ENCODE data around the gene CPT1A.
A peak's percentile ranks its signal among the peaks of the same experiment; 100 is the strongest.

The CPT1A gene

DNA sequence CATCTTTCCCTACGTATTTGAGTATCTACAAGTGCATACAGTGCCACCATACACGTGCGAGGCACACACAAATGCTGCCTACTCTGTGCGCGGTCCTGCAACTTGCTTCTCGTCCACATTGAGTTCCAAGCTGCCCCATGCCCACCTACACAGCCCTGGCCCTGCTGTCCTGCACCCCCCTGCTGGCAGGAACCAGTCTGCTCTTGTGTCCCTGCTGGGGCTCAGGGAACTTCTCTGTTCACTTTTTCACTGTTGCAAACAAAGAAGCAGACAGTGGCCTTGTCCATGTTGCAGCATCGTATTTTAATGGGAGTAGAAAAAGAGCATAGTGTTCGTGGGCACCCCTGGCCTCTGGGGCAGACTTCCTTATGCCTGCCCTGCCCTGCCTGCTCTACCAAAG lies 14.0 kb downstream of the CPT1A start:
- no peaks in the 10 kb centered on the region for H3K36me3 ChIP-seq
- H3K9me3 ChIP-seq = no peaks in the 10 kb centered on the region
- TF ChIP-seq, protein P1, sequence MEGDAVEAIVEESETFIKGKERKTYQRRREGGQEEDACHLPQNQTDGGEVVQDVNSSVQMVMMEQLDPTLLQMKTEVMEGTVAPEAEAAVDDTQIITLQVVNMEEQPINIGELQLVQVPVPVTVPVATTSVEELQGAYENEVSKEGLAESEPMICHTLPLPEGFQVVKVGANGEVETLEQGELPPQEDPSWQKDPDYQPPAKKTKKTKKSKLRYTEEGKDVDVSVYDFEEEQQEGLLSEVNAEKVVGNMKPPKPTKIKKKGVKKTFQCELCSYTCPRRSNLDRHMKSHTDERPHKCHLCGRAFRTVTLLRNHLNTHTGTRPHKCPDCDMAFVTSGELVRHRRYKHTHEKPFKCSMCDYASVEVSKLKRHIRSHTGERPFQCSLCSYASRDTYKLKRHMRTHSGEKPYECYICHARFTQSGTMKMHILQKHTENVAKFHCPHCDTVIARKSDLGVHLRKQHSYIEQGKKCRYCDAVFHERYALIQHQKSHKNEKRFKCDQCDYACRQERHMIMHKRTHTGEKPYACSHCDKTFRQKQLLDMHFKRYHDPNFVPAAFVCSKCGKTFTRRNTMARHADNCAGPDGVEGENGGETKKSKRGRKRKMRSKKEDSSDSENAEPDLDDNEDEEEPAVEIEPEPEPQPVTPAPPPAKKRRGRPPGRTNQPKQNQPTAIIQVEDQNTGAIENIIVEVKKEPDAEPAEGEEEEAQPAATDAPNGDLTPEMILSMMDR (IDR thresholded peaks at IDR 0.05) = no peak
- peak overlapping the region in 1 of 2 experiments; percentile 38 for H3K4me3 ChIP-seq (ENCODE audit: low read depth in 1 of 2, low read length in 1 of 2)
- no peaks in the 10 kb centered on the region for H3K27me3 ChIP-seq
- peak overlapping the region; percentile 79 for H3K27ac ChIP-seq
- peaks cover 23 to 41% of the 10 kb centered on the region in 2 experiments for H3K4me1 ChIP-seq (ENCODE audit: control insufficient read depth in 1 of 2, insufficient read depth in 1 of 2, low read depth in 1 of 2, low read length in 1 of 2)

DNA sequence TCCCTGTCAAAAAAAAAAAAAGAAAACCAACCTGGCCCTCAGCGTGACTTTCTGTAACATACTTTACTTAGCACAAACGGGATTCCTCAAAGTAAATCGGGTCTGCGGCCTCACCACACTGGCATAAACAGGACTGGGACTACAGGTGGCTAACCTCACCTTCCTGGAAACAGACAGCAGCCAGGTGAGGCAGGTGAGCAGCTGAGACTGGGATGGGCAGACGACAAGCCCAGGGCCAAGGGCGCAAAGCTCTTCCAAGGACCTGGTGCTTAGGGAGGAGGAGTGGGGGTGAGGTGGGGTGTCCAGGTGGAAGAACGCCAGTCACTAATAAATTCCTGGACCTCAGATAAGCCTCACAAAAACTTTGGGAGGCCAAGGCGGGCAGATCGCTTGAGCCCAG lies 15.0 kb downstream of the CPT1A start:
- Histone ChIP-seq H3K4me3 (ENCODE audit: low read depth in 1 of 2, low read length in 1 of 2) (no peak overlapping the region), H3K9me3 (no peaks in the 10 kb centered on the region), H3K36me3 (no peaks in the 10 kb centered on the region), H3K27me3 (no peaks in the 10 kb centered on the region), H3K27ac (peak overlapping the region; percentile 79), H3K4me1 (ENCODE audit: control insufficient read depth in 1 of 2, insufficient read depth in 1 of 2, low read depth in 1 of 2, low read length in 1 of 2) (peaks cover 23 to 41% of the 10 kb centered on the region in 2 experiments)
- TF ChIP-seq, protein P1 (IDR thresholded peaks at IDR 0.05) = no peak

DNA sequence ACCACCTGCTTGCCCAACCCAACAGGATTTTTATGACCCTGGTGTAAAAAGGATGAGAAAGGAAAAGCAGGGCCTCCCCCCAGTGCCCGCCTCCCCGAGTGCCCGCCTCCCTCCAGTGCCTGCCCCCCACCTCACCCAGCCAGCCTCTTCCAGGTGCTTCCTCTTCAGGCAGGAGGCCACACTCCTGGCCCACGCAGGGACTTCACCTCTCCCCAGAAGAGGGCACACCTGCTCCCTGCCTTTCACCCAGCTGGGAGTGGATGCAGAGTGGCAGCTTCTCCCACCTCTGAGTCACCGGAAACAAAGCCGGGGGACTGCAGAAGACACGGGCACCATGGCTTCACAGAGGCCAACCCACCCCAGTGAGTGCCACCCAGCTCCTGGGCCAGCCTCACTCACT lies 16.1 kb downstream of the CPT1A start:
- no peaks in the 10 kb centered on the region for H3K36me3 ChIP-seq
- H3K4me1 ChIP-seq (ENCODE audit: control insufficient read depth in 1 of 2, insufficient read depth in 1 of 2, low read depth in 1 of 2, low read length in 1 of 2) = peaks cover 23 to 41% of the 10 kb centered on the region in 2 experiments
- no peak overlapping the region for H3K4me3 ChIP-seq (ENCODE audit: low read depth in 1 of 2, low read length in 1 of 2)
- peak overlapping the region; percentile 41 for H3K27ac ChIP-seq
- TF ChIP-seq, protein P1 (IDR thresholded peaks at IDR 0.05) = peak; percentile 13
- no peaks in the 10 kb centered on the region for H3K9me3 ChIP-seq
- H3K27me3 ChIP-seq = no peaks in the 10 kb centered on the region

DNA sequence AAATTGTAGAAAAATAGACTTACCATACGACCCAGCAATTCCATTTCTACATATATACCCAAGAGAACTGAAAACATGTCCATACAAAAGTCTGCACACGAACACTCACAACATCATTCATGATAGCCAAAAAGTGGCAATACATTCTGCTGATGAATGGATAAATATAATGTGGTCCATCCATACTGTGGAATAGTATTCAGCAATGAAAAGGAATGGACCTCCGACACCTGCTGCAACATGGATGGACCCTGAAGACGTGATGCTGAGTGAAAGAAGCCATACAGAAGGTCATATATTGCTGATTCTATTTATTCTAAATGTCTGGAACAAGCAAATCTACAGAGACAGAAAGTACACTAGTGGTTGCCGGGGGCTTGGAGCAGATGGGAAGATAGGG lies 19.2 kb downstream of the CPT1A start:
- Histone ChIP-seq H3K4me3 (ENCODE audit: low read depth in 1 of 2, low read length in 1 of 2) (no peak overlapping the region), H3K27ac (no peak overlapping the region), H3K36me3 (no peaks in the 10 kb centered on the region), H3K27me3 (no peaks in the 10 kb centered on the region), H3K4me1 (ENCODE audit: control insufficient read depth in 1 of 2, insufficient read depth in 1 of 2, low read depth in 1 of 2, low read length in 1 of 2) (peaks cover 2 to 16% of the 10 kb centered on the region in 2 experiments), H3K9me3 (no peaks in the 10 kb centered on the region)
- TF ChIP-seq, protein P1 (IDR thresholded peaks at IDR 0.05) = no peak

DNA sequence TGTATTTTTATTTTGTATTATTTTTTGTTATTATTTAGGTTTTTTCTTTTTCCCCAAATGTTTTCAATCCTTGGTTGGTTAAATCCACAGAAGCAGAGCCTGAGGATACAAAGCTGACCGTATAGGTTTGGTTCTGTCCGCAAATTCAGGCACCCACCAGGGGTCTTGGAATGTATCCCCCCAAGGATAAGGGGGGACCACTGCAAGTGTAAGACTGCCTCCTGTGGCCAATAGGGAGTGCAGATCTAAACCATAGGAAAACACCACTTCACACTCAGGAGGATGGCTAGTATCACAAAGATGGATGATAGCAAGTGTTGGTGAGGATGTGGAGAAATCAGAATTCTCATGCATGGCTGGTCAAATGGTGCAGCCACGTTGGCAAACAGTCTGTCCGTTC lies 20.0 kb downstream of the CPT1A start:
- H3K27me3 ChIP-seq = no peaks in the 10 kb centered on the region
- H3K27ac ChIP-seq = no peak overlapping the region
- peaks cover 0 to 10% of the 10 kb centered on the region in 2 experiments for H3K4me1 ChIP-seq (ENCODE audit: control insufficient read depth in 1 of 2, insufficient read depth in 1 of 2, low read depth in 1 of 2, low read length in 1 of 2)
- H3K4me3 ChIP-seq (ENCODE audit: low read depth in 1 of 2, low read length in 1 of 2) = no peak overlapping the region
- TF ChIP-seq, protein P1 (IDR thresholded peaks at IDR 0.05) = no peak
- H3K36me3 ChIP-seq = no peaks in the 10 kb centered on the region
- no peaks in the 10 kb centered on the region for H3K9me3 ChIP-seq

DNA sequence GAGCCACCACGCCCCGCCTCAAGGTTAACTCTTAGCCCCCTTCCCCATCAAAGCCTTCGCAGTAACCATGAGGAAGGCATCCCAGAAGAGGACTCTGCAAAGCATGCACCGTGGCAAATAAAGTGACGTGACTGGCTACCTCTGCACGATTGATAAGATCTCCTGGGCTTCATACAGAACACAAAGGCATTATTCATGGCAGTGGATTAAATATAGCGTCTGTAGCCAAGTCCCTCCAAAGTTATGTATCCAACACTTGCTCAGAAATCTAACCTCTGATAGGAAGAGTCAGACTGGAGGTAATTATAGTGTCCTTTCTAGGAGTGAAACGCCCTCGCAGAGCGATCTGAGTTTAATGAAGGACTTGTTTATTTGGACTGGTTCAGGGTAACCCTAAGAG lies 22.4 kb downstream of the CPT1A start:
- Histone ChIP-seq H3K36me3 (peaks cover 19% of the 10 kb centered on the region), H3K4me1 (ENCODE audit: control insufficient read depth in 1 of 2, insufficient read depth in 1 of 2, low read depth in 1 of 2, low read length in 1 of 2) (no peaks in the 10 kb centered on the region), H3K27ac (no peak overlapping the region), H3K4me3 (ENCODE audit: low read depth in 1 of 2, low read length in 1 of 2) (no peak overlapping the region), H3K9me3 (no peaks in the 10 kb centered on the region), H3K27me3 (no peaks in the 10 kb centered on the region)
- TF ChIP-seq, protein P1 (IDR thresholded peaks at IDR 0.05) = no peak

Data from neutrophil (primary cell).